Activated gamma-delta T cell treated with Interleukin-2 at 50 U/mL for 16 hours (primary cell): Measurements from ENCODE around the gene OTOP2.
"Not testable (repeated sequence)": the region's sequence is repeated elsewhere in the genome, so short reads cannot be mapped to it uniquely, and the experiment has no call there.

Experiments
- DNase-seq: peaks from one replicate; pipeline ENCODE4 v3.0.0-alpha.2; 2020

OTOP2 gene

DNA sequence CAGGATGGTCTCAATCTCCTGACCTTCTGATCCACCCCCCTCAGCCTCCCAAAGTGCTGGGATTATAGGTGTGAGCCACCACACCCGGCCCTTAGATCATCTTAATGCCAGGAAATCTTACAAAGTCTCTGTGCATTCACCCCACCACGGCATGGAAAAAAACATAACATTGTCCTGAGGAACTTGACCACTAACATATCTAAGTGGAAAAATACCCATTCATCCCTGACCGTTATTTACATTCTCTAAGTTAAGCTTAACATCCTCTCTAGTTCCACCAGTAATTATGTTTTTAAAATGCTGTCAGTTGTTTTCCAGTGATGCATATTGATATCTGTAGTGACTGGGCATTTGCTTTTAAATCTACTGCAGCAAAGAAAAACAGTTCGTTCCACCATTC, 51.9 kb downstream of the OTOP2 start:
- no peak for DNase-seq

DNA sequence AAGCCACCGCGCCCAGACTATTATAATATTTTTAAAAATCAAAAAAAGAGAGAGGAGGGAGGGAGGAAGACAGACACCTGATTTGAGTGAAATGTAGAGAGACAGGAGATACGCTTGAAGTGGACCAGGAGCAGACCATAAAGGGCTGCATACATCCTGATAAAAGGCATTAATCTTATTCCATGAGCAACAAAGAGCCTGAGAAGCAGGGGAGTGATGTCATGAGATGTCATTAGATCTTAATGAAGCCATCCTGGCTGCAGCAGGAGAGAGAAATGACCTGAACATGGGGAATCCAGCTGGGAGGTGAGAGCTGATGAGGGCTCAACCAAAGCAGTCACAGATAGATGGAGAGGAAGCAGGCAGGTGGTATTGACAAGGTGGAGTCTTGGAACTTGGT, 53.7 kb downstream of the OTOP2 start:
- DNase-seq = no peak

DNA sequence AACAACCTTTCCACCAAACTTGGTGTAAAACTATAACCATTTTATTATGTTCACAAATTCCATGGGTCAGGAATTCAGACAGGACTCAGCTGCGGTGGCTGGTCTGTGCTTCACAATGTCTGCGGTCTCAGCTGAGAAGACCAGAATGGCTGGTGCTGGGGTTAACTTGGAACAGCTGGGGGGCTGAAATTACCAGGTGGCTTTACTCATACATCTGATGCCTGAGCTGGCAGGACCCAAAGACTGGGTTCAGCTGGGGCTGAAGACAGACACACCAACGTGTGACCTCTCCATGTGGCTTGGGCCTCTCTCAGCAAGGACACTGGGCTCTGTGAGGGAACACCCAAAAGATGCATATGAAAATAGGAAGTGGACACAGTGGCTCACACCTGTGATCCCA, 54.2 kb downstream of the OTOP2 start:
- DNase-seq = no peak

DNA sequence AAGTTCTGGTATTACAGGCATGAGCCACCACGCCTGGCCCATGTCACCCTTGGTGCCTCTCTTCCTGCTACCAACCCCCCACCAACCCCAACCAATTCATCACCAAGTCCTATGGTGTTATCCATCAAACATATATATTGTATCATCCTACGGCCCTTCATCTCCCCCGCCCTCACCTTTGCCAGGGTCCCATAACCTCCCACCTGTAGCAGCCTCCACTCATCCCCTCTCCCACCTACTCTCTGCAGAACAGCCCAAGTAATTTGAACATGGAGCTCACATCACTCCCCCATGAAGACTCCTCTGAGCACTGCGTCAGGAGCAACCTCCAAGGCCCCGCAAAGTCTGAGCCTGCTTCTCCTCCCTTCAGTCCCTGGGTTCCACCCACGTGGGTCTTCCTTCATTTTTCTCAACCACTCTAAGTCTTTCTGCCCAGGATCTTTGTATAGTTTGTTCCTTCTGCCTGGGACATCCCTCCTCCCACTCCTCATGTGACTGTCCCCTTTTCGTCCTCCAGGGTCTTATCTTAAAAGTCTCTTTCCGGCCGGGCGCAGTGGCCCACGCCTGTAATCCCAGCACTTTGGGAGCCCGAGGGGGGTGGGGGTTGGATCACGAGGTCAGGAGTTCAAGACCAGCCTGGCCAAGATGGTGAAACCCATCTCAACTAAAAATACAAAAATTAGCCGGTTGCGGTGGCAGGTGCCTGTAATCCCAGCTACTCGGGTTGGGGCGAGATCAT, 55.5 kb downstream of the OTOP2 start:
- DNase-seq = no peak

DNA sequence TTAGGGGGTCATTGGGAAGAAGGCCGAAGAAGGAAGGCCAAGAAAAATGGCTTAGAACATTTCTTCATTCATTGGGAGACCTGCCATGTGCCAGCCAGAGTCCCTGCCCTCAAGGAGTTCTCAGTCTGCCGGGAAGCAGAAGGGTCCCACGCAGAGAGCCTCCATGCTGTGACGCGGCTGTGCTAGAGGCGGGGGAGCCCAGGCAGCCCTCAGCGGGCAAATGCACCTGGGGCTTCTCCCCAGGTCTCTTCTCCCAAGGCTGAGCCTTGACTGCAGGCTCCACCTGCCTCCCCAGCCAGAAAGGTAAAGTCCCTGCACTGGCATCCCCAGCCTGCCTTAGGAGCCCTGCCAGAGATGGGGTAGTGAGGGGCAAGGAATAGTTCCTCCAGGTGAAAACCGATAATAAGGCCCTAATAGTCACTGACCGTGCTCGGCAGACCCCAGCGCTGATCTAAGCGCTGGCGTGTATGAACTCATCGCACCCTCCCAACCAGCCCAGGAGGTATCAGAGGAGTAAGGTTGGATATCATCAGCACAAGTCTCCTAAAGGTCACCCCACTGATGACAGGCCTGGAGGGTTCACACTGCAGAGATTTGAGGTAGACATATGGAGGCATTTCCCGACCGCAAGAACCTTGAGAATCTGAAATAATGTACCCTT, 57.4 kb downstream of the OTOP2 start:
- no peak for DNase-seq

DNA sequence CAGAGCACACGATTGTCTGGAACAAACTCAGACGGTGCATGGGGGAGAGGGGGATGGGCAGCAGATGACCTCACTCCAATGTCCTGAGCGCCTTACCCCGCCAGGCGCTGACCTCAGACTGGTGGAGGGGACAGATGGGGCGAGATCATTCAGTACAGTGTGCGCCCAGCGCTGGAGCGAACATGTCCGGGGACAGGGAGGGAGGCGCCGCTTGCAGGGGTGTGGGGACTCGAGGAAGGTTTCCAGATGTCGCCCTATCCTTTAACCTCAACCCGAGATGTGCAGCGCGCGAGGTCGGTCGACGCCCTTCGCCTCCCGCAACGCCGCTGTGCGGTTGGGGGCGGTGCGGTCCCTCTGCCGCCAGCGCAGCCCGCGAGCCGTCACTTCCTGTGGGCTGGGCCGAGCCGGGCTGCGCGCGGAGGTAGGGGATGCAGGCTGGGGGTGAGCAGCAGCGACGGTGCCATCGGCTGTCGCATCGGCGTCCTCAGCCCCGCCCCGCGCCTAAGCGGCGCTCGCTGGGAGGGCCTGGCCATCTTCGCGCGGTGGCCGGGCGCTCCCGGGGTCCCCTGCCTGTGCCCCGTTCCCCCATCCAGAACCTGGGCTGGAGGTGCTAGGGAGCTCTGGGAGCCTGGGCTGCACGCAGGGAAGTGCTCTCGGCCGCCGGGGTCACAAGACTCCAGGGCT, 58.0 kb downstream of the OTOP2 start:
- peak; percentile 77 for DNase-seq

DNA sequence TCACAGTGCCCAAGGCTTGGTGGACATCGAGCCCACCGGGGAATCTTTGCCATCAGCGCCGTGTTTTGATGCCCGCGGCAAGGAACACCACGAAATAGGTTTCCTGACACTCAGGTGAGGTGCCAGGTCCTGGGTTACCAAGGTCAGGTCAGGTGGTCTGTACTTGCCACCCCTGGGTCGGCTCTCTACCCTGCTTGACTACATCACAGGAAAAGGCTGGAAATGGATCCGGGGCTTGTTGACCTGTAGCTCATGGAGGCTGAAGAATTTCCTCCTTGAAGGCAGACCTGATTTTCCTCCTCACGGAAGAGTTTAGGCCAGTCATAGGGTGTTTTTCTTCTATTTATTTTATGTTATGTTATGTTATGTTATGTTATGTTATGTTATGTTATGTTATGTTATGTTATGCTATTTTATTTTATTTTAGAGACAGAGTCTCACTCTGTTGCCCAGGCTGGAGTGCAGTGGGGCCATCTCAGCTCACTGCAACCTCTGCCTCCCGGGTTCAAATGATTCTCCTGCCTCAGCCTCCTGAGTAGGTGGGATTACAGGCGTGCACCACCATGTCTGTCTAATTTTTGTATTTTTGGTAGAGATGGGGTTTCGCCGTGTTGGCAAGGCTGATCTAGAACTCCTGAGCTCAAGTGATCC, 58.7 kb downstream of the OTOP2 start:
- DNase-seq = not testable (repeated sequence)
